ENCODE results near the gene ATP8A2. TPM values are rescaled to one million over a fixed set of nuclear protein-coding genes. Genes with fewer than 3 reads are reported as not detected.

The ATP8A2 gene
- total RNA-seq, 4 donors from 2014 or later, result 0.13 to 0.24 (median 0.20) TPM

DNA sequence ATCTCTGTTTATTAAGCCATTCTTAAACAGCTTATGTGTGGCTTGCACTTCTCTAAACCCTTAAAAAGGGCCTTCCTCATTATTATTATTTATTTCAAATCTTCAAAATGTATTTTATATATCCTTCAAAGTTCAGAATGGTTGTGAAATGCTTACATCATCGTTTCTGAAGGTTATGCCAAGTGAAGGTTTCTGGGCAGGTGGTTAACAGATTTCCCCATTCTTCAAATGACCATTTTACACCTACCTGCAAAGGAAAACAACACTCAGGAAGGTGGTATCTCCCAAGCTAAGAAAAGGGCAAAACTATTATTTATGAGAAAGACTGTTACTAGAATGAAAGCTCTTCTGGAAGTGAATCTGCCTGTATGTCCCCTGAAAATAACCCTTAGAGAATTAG is 488.5 kb downstream of the ATP8A2 start:
- DNase-seq (ENCODE audit: low spot score in 2 of 2), result no peak
- H3K27ac ChIP-seq, result no peak overlapping the region
- H3K4me1 ChIP-seq, result no peaks in the 10 kb centered on the region
- TF ChIP-seq POLR2A (IDR thresholded peaks at IDR 0.05) (no peak), POLR2AphosphoS5 (IDR thresholded peaks at IDR 0.05) (no peak), EP300 (IDR thresholded peaks at IDR 0.05) (no peak)
- TF ChIP-seq, protein P1, sequence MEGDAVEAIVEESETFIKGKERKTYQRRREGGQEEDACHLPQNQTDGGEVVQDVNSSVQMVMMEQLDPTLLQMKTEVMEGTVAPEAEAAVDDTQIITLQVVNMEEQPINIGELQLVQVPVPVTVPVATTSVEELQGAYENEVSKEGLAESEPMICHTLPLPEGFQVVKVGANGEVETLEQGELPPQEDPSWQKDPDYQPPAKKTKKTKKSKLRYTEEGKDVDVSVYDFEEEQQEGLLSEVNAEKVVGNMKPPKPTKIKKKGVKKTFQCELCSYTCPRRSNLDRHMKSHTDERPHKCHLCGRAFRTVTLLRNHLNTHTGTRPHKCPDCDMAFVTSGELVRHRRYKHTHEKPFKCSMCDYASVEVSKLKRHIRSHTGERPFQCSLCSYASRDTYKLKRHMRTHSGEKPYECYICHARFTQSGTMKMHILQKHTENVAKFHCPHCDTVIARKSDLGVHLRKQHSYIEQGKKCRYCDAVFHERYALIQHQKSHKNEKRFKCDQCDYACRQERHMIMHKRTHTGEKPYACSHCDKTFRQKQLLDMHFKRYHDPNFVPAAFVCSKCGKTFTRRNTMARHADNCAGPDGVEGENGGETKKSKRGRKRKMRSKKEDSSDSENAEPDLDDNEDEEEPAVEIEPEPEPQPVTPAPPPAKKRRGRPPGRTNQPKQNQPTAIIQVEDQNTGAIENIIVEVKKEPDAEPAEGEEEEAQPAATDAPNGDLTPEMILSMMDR (IDR thresholded peaks at IDR 0.05), result no peak
- H3K27me3 ChIP-seq, result no peaks in the 10 kb centered on the region
- WGBS, result 34% methylated on average over 1 of the region's 1 CpG
- H3K9me3 ChIP-seq, result no peaks in the 10 kb centered on the region
- no peaks in the 10 kb centered on the region for H3K36me3 ChIP-seq
- no peak overlapping the region for H3K4me3 ChIP-seq

GRCh38 chr13:25860862-25861261 is 489.1 kb downstream of the ATP8A2 start:
- no peak overlapping the region for H3K4me3 ChIP-seq
- no peak for DNase-seq (ENCODE audit: low spot score in 2 of 2)
- H3K27ac ChIP-seq, result no peak overlapping the region
- no peaks in the 10 kb centered on the region for H3K9me3 ChIP-seq
- no peaks in the 10 kb centered on the region for H3K4me1 ChIP-seq
- H3K27me3 ChIP-seq, result no peaks in the 10 kb centered on the region
- WGBS, result 62% methylated on average over 3 of the region's 3 CpGs
- TF ChIP-seq, protein P1 (IDR thresholded peaks at IDR 0.05), result no peak
- TF ChIP-seq POLR2A (IDR thresholded peaks at IDR 0.05), result no peak
- TF ChIP-seq POLR2AphosphoS5 (IDR thresholded peaks at IDR 0.05), result no peak
- TF ChIP-seq EP300 (IDR thresholded peaks at IDR 0.05), result no peak
- no peaks in the 10 kb centered on the region for H3K36me3 ChIP-seq

DNA sequence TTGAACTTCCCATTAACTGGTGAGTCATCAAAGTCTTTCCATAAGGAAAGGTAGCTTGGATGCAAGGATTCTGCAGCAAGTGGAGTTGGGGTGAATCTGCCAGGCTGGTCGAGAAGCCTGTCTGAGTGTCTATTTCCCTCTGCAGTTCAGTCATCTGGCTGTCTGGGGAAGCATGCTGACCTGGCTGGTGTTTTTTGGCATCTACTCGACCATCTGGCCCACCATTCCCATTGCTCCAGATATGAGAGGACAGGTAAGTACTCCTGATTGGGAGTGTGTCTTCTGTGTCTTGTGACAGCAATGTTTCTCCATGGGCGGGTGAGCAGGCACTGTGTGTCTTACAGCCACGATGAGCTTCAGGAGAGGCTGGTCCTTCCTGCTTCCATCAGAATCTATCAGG is 490.4 kb downstream of the ATP8A2 start:
- H3K4me3 ChIP-seq, result no peak overlapping the region
- WGBS, result 68% methylated on average over 4 of the region's 4 CpGs
- H3K4me1 ChIP-seq, result no peaks in the 10 kb centered on the region
- no peaks in the 10 kb centered on the region for H3K27me3 ChIP-seq
- no peak overlapping the region for H3K27ac ChIP-seq
- H3K36me3 ChIP-seq, result no peaks in the 10 kb centered on the region
- H3K9me3 ChIP-seq, result no peaks in the 10 kb centered on the region
- DNase-seq (ENCODE audit: low spot score in 2 of 2), result no peak
- TF ChIP-seq, protein P1 (IDR thresholded peaks at IDR 0.05), result no peak
- TF ChIP-seq POLR2A (IDR thresholded peaks at IDR 0.05), result no peak
- TF ChIP-seq POLR2AphosphoS5 (IDR thresholded peaks at IDR 0.05), result no peak
- TF ChIP-seq EP300 (IDR thresholded peaks at IDR 0.05), result no peak

DNA sequence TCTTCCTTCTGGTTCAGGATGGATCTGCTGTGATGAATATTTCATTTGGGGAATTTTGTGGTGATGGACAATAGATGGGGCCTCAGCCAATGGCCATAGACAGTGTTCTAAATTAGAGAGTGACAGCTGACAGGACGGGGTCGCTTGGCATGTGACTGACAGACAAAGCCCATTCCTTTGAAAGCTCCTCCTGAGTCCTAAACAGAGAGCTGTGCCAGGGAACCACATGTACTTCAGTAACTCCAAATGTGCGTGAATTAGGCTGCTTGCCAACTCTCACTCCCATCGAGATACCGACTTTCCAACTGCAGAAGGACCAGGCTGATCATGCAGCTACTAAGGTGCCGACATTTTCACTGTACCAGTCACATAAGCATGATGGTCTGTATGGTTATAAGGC is 492.3 kb downstream of the ATP8A2 start:
- H3K9me3 ChIP-seq, result no peaks in the 10 kb centered on the region
- WGBS, result 45% methylated on average over 6 of the region's 6 CpGs
- H3K36me3 ChIP-seq, result no peaks in the 10 kb centered on the region
- TF ChIP-seq EP300 (IDR thresholded peaks at IDR 0.05) (no peak), POLR2A (IDR thresholded peaks at IDR 0.05) (no peak)
- H3K27ac ChIP-seq, result no peak overlapping the region
- H3K27me3 ChIP-seq, result no peaks in the 10 kb centered on the region
- no peak for DNase-seq (ENCODE audit: low spot score in 2 of 2)
- no peaks in the 10 kb centered on the region for H3K4me1 ChIP-seq
- no peak overlapping the region for H3K4me3 ChIP-seq

GRCh38 chr13:25864936-25865335 is 493.2 kb downstream of the ATP8A2 start:
- Histone ChIP-seq H3K27ac (no peak overlapping the region), H3K4me3 (no peak overlapping the region), H3K9me3 (no peaks in the 10 kb centered on the region), H3K4me1 (no peaks in the 10 kb centered on the region), H3K36me3 (no peaks in the 10 kb centered on the region), H3K27me3 (no peaks in the 10 kb centered on the region)
- DNase-seq (ENCODE audit: low spot score in 2 of 2), result no peak
- 78% methylated on average over 1 of the region's 1 CpG for WGBS
- no peak for TF ChIP-seq EP300 (IDR thresholded peaks at IDR 0.05)
- no peak for TF ChIP-seq POLR2A (IDR thresholded peaks at IDR 0.05)
- TF ChIP-seq, protein P1 (IDR thresholded peaks at IDR 0.05), result no peak
- TF ChIP-seq POLR2AphosphoS5 (IDR thresholded peaks at IDR 0.05), result no peak

DNA sequence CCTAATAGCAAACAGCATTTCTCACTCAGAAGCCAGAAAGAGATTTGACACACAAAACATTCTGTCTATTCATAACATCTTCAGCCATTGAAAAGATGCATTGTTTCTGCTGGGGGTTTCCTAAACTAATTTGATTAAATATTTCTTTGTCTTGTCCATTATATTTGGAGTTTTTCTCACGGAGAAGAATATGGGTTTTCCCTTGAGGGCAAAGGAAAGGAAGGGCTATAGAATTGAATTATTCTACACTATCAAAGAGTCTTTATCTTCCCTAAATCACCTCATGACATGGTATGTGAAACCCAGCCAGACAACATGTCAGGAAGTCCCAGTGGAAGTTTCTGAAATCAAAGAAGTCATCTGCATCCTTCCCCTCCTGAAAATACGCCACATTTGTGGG is 493.6 kb downstream of the ATP8A2 start:
- no peak for TF ChIP-seq EP300 (IDR thresholded peaks at IDR 0.05)
- no peak for TF ChIP-seq POLR2AphosphoS5 (IDR thresholded peaks at IDR 0.05)
- TF ChIP-seq POLR2A (IDR thresholded peaks at IDR 0.05), result no peak
- TF ChIP-seq, protein P1 (IDR thresholded peaks at IDR 0.05), result no peak
- WGBS, result 41% methylated on average over 2 of the region's 2 CpGs
- no peaks in the 10 kb centered on the region for H3K27me3 ChIP-seq
- H3K4me1 ChIP-seq, result no peaks in the 10 kb centered on the region
- no peak overlapping the region for H3K4me3 ChIP-seq
- H3K36me3 ChIP-seq, result no peaks in the 10 kb centered on the region
- DNase-seq (ENCODE audit: low spot score in 2 of 2), result no peak
- no peaks in the 10 kb centered on the region for H3K9me3 ChIP-seq
- H3K27ac ChIP-seq, result no peak overlapping the region
